GM19099 (cell line): ENCODE measurements around the gene CDK16.

Experiments used
- POLR2A ChIP-seq: IDR thresholded peaks from 3 replicates; pipeline ENCODE4 v1.6.1; 2011; ENCODE audit warnings: low read depth; ENCODE audit not compliant: insufficient read length; ENCODE audit errors: extremely low read depth

The CDK16 gene

GRCh38 chrX:47244676-47245075, 26.2 kb downstream of the CDK16 start:
- TF ChIP-seq POLR2A, result no peak

- no peak for TF ChIP-seq POLR2A
Observed at GRCh38 chrX:47245156-47245555, 26.7 kb downstream of the CDK16 start.

- TF ChIP-seq POLR2A, result no peak
Observed at GRCh38 chrX:47247206-47247998, 28.9 kb downstream of the CDK16 start.

GRCh38 chrX:47247999-47248320, 29.5 kb downstream of the CDK16 start:
- TF ChIP-seq POLR2A, result no peak

GRCh38 chrX:47248576-47248975, 30.1 kb downstream of the CDK16 start:
- no peak for TF ChIP-seq POLR2A

- TF ChIP-seq POLR2A, result no peak
Observed at GRCh38 chrX:47250017-47250347, 31.5 kb downstream of the CDK16 start.

- no peak for TF ChIP-seq POLR2A
Observed at GRCh38 chrX:47264483-47265173, 46.1 kb downstream of the CDK16 start.

GRCh38 chrX:47266643-47267042, 48.2 kb downstream of the CDK16 start:
- TF ChIP-seq POLR2A, result no peak

GRCh38 chrX:47272013-47272408, 53.5 kb downstream of the CDK16 start:
- TF ChIP-seq POLR2A, result no peak

GRCh38 chrX:47273011-47273730, 54.7 kb downstream of the CDK16 start:
- no peak for TF ChIP-seq POLR2A

GRCh38 chrX:47278691-47279090, 60.2 kb downstream of the CDK16 start:
- TF ChIP-seq POLR2A, result no peak
